Lower leg skin (tissue), 3 donors: ENCODE data around the gene LGR5.

ENCODE experiments used
- CTCF ChIP-seq, 3 donors: fragments of 450-650 bp; IDR thresholded peaks; one replicate each; pipeline ENCODE4 v1.5.1; 2016; ENCODE audit warnings: antibody characterized with exemption in 3 of 3, mild to moderate bottlenecking in 3 of 3, moderate library complexity in 2 of 3
- POLR2A ChIP-seq, 2 donors: fragments of 450-650 bp; IDR thresholded peaks; one replicate each; pipeline ENCODE4 v1.6.1; 2016 to 2017; ENCODE audit warnings: antibody characterized with exemption in 2 of 2, mild to moderate bottlenecking in 1 of 2, moderate library complexity in 1 of 2

- no peak for TF ChIP-seq CTCF (IDR thresholded peaks at IDR 0.05)
- no peak for TF ChIP-seq POLR2A (IDR thresholded peaks at IDR 0.05)
These were observed 8.8 kb upstream of the LGR5 start for GRCh38 chr12:71430756-71431155.
